HAP-1 (cell line): ENCODE results near the gene MAPK1.
A peak's percentile ranks its signal among the peaks of the same experiment; 100 is the strongest.
"Not testable (repeated sequence)": the region's sequence is repeated elsewhere in the genome, so short reads cannot be mapped to it uniquely, and the experiment has no call there.

Experiments used
- DNase-seq, 2 experiments: peaks; one replicate each; pipeline ENCODE4 v3.0.0-alpha.2; 2016 to 2020; ENCODE audit warnings: low spot score in 2 of 2
- H3K27me3 ChIP-seq: fragments of 250-450 bp; sonication (Bioruptor Pico); 2 replicates; pipeline ENCODE4 v1.5.1; 2020; ENCODE audit warnings: low read depth, mild to moderate bottlenecking, moderate library complexity
- H3K36me3 ChIP-seq: fragments of 250-450 bp; sonication (Bioruptor Pico); replicated peaks from 2 replicates; pipeline ENCODE4 v1.5.1; 2020; ENCODE audit warnings: mild to moderate bottlenecking
- H3K4me1 ChIP-seq: fragments of 250-450 bp; sonication (Bioruptor Pico); 2 replicates; pipeline ENCODE4 v1.5.1; 2020; ENCODE audit warnings: mild to moderate bottlenecking
- H3K4me3 ChIP-seq: fragments of 250-450 bp; sonication (Bioruptor Pico); 2 replicates; pipeline ENCODE4 v1.5.1; 2020; ENCODE audit warnings: mild to moderate bottlenecking, moderate library complexity
- H3K9me3 ChIP-seq: fragments of 250-450 bp; sonication (Bioruptor Pico); 2 replicates; pipeline ENCODE4 v1.5.1; 2020; ENCODE audit warnings: mild to moderate bottlenecking, moderate library complexity
- in situ Hi-C: fragments of 300-500 bp; cut with MboI; formaldehyde crosslinking; loops from 3 replicates; pipeline ENCODE4 v1.14.3; 2020; ENCODE audit warnings: low sequenced_read_pairs, inconsistent platforms, mixed read lengths

Gene MAPK1

DNA sequence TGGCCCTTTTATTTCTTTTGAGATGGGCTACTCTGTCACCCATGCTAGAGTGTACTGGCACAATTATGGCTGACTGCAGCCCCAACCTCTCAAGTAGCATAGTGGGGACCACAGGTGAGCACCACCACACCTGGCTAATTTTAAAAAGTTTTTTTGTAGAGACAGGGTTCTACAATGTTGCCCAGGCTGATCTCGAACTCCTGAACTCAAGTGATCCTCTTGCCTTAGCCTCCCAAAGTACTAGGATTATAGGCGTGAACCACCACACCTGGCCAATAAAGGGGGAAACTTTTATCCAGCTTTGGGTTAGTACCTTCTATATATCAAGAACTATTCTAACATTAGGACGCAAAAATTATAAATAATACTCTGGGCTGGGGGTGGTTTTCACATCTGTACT is 52.1 kb downstream of the MAPK1 start:
- H3K9me3 ChIP-seq: no peaks in the 10 kb centered on the region; the same call in 1 of the 2 replicates
- H3K4me3 ChIP-seq: no peak overlapping the region
- H3K27me3 ChIP-seq: no peaks in the 10 kb centered on the region
- H3K36me3 ChIP-seq: no peaks in the 10 kb centered on the region; the same call in 1 of the 2 replicates
- no peak for DNase-seq
- no peaks in the 10 kb centered on the region for H3K4me1 ChIP-seq
- in situ Hi-C loops: no loop called here

DNA sequence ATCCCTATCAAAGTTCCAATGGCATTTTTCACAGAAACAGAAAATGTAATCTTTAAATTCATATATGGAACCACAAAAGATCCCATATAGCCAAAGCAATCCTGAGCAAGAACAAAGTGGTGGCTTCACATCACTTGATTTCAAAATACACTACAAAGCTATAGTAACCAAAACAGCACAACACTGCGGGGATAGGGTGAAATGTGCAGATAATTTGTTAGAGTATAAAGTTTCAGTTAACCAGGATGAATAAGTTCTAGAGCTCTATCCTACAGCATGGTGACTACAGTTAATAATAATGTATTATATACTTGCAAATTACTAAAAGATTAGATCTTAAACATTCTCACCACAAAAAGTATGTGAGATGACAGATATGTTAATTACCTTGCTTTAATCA is 55.5 kb downstream of the MAPK1 start:
- no peak for DNase-seq
- H3K4me1 ChIP-seq: no peaks in the 10 kb centered on the region
- in situ Hi-C loops: no loop called here
- peaks cover 4% of the 10 kb centered on the region for H3K36me3 ChIP-seq
- no peak overlapping the region for H3K4me3 ChIP-seq
- no peaks in the 10 kb centered on the region; the same call in 1 of the 2 replicates for H3K9me3 ChIP-seq
- H3K27me3 ChIP-seq: no peaks in the 10 kb centered on the region

DNA sequence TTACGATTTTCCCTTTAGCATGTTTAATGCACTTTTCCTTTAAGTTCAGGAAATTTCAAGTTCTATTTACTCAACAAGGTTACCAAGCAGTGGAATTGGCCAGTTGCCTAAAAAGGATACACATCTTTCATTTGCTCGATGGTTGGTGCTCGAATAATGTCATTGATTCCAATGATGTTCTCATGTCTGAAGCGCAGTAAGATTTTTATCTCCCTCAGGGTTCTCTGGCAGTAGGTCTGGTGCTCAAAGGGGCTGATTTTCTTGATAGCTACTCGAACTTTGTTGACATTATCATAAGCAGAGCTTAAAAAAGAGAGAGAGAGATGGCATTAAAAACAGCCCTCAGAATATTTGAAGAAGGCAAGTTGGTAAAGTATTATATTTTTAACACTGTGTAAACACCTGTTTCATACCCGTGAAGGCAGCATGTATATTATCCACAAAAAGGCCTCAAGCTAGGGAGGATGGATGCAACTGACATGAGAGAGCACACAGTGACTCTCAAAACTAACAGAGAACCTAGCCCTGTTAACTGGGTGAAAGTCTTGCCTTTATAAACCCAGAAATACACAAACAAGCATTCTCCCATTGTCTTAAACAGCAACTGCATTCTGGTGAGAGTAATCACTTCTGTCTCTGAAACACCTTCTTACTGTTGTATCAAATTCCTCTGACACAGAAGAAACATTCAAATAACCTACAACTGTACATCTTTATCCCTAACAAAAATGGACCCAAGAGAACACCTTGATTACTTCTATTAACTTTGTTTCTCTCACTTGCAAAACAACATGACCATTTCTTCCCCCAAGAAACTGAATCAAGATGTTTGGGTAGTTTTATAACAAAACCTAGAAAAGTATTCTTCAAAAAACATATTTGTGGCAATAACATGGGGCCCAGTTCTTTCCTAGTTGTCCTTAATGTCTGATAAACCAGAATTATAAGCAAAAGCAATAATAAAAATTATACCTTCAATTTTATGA is 59.6 kb downstream of the MAPK1 start:
- Histone ChIP-seq H3K4me3 (no peak overlapping the region), H3K36me3 (peaks cover 45% of the 10 kb centered on the region), H3K9me3 (no peaks in the 10 kb centered on the region; the same call in 1 of the 2 replicates), H3K4me1 (no peaks in the 10 kb centered on the region), H3K27me3 (no peaks in the 10 kb centered on the region)
- no peak for DNase-seq
- in situ Hi-C loops: no loop called here

GRCh38 chr22:21805325-21805724 is 62.1 kb downstream of the MAPK1 start:
- in situ Hi-C loops, H3K9me3 ChIP-seq: not testable (repeated sequence)
- H3K36me3 ChIP-seq: peaks cover 65% of the 10 kb centered on the region

DNA sequence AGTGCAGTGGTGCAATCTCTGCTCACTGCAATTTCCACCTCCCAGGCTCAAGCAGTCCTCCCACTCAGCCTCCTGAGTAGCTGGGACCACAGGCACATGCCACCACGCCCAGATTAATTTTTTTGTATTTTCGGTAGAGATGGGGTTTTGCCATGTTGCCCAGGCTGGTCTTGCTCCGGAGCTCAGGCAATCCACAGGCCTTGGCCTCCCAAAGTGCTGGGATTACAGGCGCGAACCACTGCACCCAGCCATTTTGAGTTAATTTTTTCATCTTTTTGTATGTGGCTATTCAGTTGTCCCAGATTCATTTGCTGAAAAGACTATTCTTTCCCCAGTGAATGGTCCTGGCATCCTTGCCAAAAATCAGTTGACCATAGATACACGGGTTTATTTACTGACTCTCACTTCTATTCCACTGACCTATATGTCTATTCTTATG is 63.6 kb downstream of the MAPK1 start:
- DNase-seq: no peak
- no peak overlapping the region for H3K4me3 ChIP-seq
- in situ Hi-C loops: loop anchor here (5.0 kb wide), 1 partner anchor 52 kb away; no protein-coding TSS in a partner anchor
- peaks cover 70% of the 10 kb centered on the region for H3K36me3 ChIP-seq
- no peaks in the 10 kb centered on the region for H3K4me1 ChIP-seq
- H3K27me3 ChIP-seq: no peaks in the 10 kb centered on the region
- H3K9me3 ChIP-seq: no peaks in the 10 kb centered on the region

More at GRCh38 chr22:21805325-21805724, 62.1 kb downstream of the MAPK1 start:
- not testable (repeated sequence) for DNase-seq, H3K27me3 ChIP-seq, H3K4me1 ChIP-seq, H3K4me3 ChIP-seq

DNA sequence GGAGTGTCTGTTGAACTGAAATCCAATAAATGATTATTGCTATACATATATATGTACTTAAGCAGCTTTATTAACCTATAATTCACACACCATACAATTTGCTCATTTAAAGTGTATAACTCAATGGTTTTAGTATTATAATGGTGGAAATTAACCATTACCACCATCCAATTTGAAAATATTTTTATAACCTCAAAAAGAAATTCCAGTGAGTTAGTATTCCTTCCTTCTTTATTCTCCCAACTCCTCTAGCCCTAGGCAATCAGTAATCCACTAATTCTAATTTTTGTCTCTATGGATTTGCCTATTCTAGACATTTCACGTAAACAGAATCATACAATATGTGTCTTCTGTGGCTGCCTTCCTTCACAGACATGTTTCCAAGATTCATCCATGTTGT is 64.8 kb downstream of the MAPK1 start:
- Histone ChIP-seq H3K4me1 (peaks cover under 1% of the 10 kb centered on the region), H3K9me3 (no peaks in the 10 kb centered on the region), H3K36me3 (peaks cover 80% of the 10 kb centered on the region), H3K27me3 (no peaks in the 10 kb centered on the region), H3K4me3 (no peak overlapping the region)
- in situ Hi-C loops: loop anchor here (5.0 kb wide), 1 partner anchor 50 kb away; no protein-coding TSS in a partner anchor
- DNase-seq: no peak

DNA sequence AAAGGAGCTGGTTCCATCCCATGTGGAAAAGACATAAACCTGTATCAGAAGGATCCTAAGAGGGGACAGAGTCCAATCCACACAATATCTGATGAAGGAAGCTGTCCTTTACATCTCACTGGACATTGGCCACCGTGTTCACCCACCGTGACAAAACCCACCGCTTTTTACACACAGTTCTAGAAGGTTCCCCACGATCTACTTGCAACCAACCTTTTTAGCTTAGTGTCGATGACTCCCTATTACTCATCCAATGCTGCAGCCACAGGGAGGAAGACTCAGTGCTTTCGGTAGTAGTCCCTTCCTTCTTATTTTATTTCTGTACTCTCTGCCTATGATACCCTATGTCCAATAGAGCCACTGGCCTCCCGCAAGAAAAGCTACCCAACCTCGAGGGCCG is 65.4 kb downstream of the MAPK1 start:
- in situ Hi-C loops: loop anchor here (5.0 kb wide), 1 partner anchor 50 kb away; no protein-coding TSS in a partner anchor
- Histone ChIP-seq H3K36me3 (peaks cover 75% of the 10 kb centered on the region), H3K4me3 (no peak overlapping the region)

GRCh38 chr22:21801304-21801644 is 66.2 kb downstream of the MAPK1 start:
- H3K4me1 ChIP-seq, H3K4me3 ChIP-seq, H3K9me3 ChIP-seq, H3K27me3 ChIP-seq, DNase-seq: not testable (repeated sequence)
- peaks cover 73% of the 10 kb centered on the region for H3K36me3 ChIP-seq
- in situ Hi-C loops: loop anchor here (5.0 kb wide), 1 partner anchor 49 kb away; no protein-coding TSS in a partner anchor

More for the DNA sequence above, 65.4 kb downstream of the MAPK1 start:
- peaks cover 5% of the 10 kb centered on the region for H3K4me1 ChIP-seq
- DNase-seq: no peak
- H3K27me3 ChIP-seq: no peaks in the 10 kb centered on the region
- H3K9me3 ChIP-seq: no peaks in the 10 kb centered on the region

DNA sequence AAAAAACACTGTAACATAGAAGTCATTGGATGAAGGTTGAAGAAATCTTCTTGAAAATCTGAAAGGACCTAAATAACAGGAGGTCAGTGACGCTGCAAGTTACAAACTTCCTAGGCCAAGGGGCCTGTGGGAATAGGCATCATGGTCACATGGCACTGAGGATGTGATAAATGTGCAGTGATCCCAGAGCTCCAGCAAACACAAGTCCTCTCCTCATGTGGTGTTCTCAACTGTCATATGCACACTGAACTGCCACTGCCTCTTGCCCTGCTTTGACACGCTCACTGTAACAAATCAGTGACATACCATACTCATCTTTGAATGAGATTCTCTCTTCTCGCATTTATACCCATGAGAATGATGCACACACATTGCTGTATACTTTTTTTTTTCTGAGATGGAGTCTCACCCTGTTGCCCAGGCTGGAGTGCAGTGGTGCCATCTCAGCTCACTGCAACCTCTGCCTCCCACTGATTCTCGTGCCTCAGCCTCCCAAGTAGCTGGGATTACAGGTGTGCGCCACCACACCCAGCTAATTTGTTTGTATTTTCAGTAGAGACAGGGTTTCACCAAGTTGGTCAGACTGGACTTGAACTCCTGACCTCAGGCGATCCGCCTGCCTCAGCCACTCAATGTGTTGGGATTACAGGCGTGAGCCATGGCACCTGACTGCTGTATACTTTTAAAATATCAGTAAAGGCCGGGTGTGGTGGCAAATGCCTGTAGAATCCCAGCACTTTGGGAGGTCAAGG is 66.7 kb downstream of the MAPK1 start:
- in situ Hi-C loops: loop anchor here (5.0 kb wide), 1 partner anchor 48 kb away; no protein-coding TSS in a partner anchor

GRCh38 chr22:21797444-21798221 is 69.8 kb downstream of the MAPK1 start:
- in situ Hi-C loops: no loop called here
- H3K9me3 ChIP-seq: no peaks in the 10 kb centered on the region
- no peak overlapping the region for H3K4me3 ChIP-seq
- peaks cover 45% of the 10 kb centered on the region for H3K36me3 ChIP-seq
- no peaks in the 10 kb centered on the region for H3K27me3 ChIP-seq
- H3K4me1 ChIP-seq: peaks cover 5% of the 10 kb centered on the region
- DNase-seq: no peak

More for the DNA sequence above, 66.7 kb downstream of the MAPK1 start:
- Histone ChIP-seq H3K4me3 (no peak overlapping the region), H3K27me3 (no peaks in the 10 kb centered on the region), H3K36me3 (peaks cover 71% of the 10 kb centered on the region), H3K9me3 (no peaks in the 10 kb centered on the region), H3K4me1 (peaks cover 5% of the 10 kb centered on the region)
- no peak for DNase-seq

DNA sequence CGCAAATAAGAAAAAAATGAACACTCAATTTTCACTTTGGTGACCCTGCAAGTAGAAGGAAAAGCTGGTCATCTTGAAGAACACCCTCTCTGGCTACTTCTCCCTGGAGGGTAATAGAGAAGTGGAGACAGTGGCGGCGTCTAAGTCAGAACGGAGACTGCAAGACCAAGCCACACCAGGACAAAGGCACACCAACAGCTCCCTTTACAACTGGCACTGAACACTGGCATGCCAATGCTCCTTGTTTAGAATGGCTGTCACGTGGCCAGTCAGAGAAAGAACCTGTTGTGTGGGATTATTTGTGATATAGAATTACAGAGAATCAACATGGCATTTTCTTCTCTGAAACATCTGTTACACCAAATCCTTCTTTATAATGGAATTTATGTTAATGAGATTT is 70.6 kb downstream of the MAPK1 start:
- Histone ChIP-seq H3K9me3 (no peaks in the 10 kb centered on the region), H3K36me3 (peaks cover 42% of the 10 kb centered on the region), H3K4me3 (no peak overlapping the region), H3K27me3 (no peaks in the 10 kb centered on the region), H3K4me1 (peaks cover 5% of the 10 kb centered on the region)
- in situ Hi-C loops: no loop called here
- peak; percentile 19 to 58 for DNase-seq

- H3K36me3 ChIP-seq: peaks cover 39% of the 10 kb centered on the region
- in situ Hi-C loops: no loop called here
- peaks cover 5% of the 10 kb centered on the region for H3K4me1 ChIP-seq
Measured at GRCh38 chr22:21796231-21796630, 71.2 kb downstream of the MAPK1 start.

DNA sequence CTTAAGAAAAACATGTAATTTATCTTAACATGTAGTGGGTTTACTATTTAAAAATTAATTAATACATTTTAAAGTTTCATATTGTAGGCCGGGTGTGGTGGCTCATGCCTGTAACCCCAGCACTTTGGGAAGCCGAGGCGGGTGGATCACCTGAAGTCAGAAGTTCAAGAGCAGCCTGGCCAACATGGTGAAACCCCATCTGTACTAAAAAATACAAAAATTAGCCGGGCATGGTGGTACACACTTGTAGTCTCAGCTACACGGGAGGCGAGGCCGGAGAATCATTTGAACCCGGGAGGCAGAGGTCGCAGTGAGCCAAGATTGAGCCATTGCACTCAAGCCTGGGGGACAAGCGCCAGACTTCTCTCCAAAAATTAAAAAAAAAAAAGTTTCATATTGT is 73.7 kb downstream of the MAPK1 start:
- H3K36me3 ChIP-seq: peaks cover 35% of the 10 kb centered on the region

More at GRCh38 chr22:21796231-21796630, 71.2 kb downstream of the MAPK1 start:
- DNase-seq: no peak
- H3K27me3 ChIP-seq: no peaks in the 10 kb centered on the region
- H3K9me3 ChIP-seq: no peaks in the 10 kb centered on the region
- no peak overlapping the region for H3K4me3 ChIP-seq

More for the DNA sequence above, 73.7 kb downstream of the MAPK1 start:
- DNase-seq, H3K9me3 ChIP-seq, H3K27me3 ChIP-seq, H3K4me3 ChIP-seq, H3K4me1 ChIP-seq: not testable (repeated sequence)
- in situ Hi-C loops: loop anchor here (5.0 kb wide), 1 partner anchor 44 kb away; no protein-coding TSS in a partner anchor
